Gastroesophageal sphincter (tissue), 3 donors: ENCODE measurements around the gene FYN.

Experiments used
- CTCF ChIP-seq, 4 experiments: fragments of 200-600 bp in 2 of 4; fragments of 450-650 bp in 2 of 4; sonication (generic) in 1 of 4; IDR thresholded peaks; one replicate each; pipeline ENCODE4 v1.5.1; 2017 to 2019; ENCODE audit warnings: antibody characterized with exemption in 4 of 4, mild to moderate bottlenecking in 2 of 4, moderate library complexity in 2 of 4
- POLR2A ChIP-seq, 2 donors: fragments of 450-650 bp; IDR thresholded peaks; one replicate each; pipeline ENCODE4 v1.6.1; 2017; ENCODE audit warnings: antibody characterized with exemption in 2 of 2, mild to moderate bottlenecking in 2 of 2, moderate library complexity in 1 of 2

- TF ChIP-seq POLR2A (IDR thresholded peaks at IDR 0.05) = no peak
- TF ChIP-seq CTCF (IDR thresholded peaks at IDR 0.05) = peak in 3 of 4 experiments; percentile 40 to 51 (median 47)
Measured at GRCh38 chr6:111721753-111722154, 151.5 kb downstream of the FYN start.
